Measurements from ENCODE around the gene SHOX. TPM values are rescaled to one million over a fixed set of nuclear protein-coding genes. Genes with fewer than 3 reads are reported as not detected.

SHOX gene
- total and polyA plus RNA-seq, 10 of the 15 experiments (the other 5 are each of a cell fraction or from before 2014, with no cell fraction given): 0.42 TPM; not detected in 9

- TF ChIP-seq, protein P1, sequence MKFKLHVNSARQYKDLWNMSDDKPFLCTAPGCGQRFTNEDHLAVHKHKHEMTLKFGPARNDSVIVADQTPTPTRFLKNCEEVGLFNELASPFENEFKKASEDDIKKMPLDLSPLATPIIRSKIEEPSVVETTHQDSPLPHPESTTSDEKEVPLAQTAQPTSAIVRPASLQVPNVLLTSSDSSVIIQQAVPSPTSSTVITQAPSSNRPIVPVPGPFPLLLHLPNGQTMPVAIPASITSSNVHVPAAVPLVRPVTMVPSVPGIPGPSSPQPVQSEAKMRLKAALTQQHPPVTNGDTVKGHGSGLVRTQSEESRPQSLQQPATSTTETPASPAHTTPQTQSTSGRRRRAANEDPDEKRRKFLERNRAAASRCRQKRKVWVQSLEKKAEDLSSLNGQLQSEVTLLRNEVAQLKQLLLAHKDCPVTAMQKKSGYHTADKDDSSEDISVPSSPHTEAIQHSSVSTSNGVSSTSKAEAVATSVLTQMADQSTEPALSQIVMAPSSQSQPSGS (IDR thresholded peaks at IDR 0.05; ENCODE audit: low read length): no peak
- TF ChIP-seq HDAC6 (IDR thresholded peaks at IDR 0.05; ENCODE audit: unreplicated experiment) (no peak), EED (IDR thresholded peaks at IDR 0.05; ENCODE audit: low read depth) (no peak), NFIC (IDR thresholded peaks at IDR 0.05; ENCODE audit: low read depth, low read length) (no peak), RAD21 (IDR thresholded peaks at IDR 0.05; ENCODE audit: insufficient read depth, low read depth, low read length) (no peak), CREB1 (IDR thresholded peaks at IDR 0.05; ENCODE audit: low read depth) (no peak), MYB (IDR thresholded peaks at IDR 0.05; ENCODE audit: borderline replicate concordance, low read depth, low read length) (no peak)
Measured at GRCh38 chrX:626745-627509, 3.7 kb upstream of the SHOX start (continued).

DNA sequence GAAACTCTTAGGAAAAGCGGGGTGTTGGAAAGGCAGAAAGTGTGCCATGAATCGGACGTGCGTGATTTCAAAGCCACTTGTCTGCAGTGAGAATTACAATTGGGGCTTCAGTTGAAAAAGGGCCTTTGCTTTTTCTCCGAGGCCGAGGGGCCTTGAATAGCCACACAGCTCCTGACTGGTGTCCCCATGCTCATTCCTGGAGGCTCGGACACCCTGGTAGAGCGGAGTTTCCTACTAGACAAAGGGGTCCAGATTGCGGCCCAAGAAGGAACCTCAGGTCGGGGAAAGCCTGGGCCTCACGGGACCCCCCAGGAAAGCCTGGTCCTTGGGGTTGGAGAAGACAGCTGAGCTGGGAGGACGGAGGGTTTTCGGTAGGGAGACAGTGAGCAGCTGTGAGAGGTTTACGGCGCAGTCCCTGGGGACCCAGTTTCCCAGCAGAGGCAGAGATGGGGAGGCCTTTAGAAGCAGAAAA lies 3.0 kb upstream of the SHOX start:
- H3K9ac ChIP-seq (ENCODE audit: control insufficient read depth, insufficient read depth, low read length): no peak overlapping the region
- H3K4me1 ChIP-seq (ENCODE audit: control insufficient read depth, insufficient read depth, low read length): no peaks in the 10 kb centered on the region
- FAIRE-seq (no peak), ATAC-seq (peak; percentile 29; the same call in 1 of the 3 replicates), DNase-seq (ENCODE audit: low read depth, low spot score) (no peak)
- no peak overlapping the region for H2AFZ ChIP-seq (ENCODE audit: control insufficient read depth, low read depth, low read length)
- no peaks in the 10 kb centered on the region for H3K27me3 ChIP-seq (replicated peaks in 1 of 2; ENCODE audit: control insufficient read depth in 2 of 2, insufficient read depth in 2 of 2, low read length in 1 of 2)
- H3K79me2 ChIP-seq (ENCODE audit: control insufficient read depth, insufficient read depth, low read length): no peaks in the 10 kb centered on the region
- no peaks in the 10 kb centered on the region for H3K36me3 ChIP-seq (ENCODE audit: control insufficient read depth in 2 of 2, insufficient read depth in 2 of 2, low read length in 1 of 2)
- no peak overlapping the region for H3K27ac ChIP-seq (ENCODE audit: control insufficient read depth, insufficient read depth)
- no peak overlapping the region for H3K4me2 ChIP-seq (ENCODE audit: control insufficient read depth, insufficient read depth)
- intact Hi-C loops (cut with micrococcal nuclease; ENCODE audit: unreplicated experiment) (no loop called here), in situ Hi-C loops (cut with MboI) (no loop called here)
- H3K4me3 ChIP-seq: no peak overlapping the region
- TF ChIP-seq POU2F2 (IDR thresholded peaks at IDR 0.05; ENCODE audit: borderline replicate concordance, low read depth, low read length) (no peak), MEF2B (IDR thresholded peaks at IDR 0.05; ENCODE audit: partially characterized antibody, poor library complexity, severe bottlenecking) (peak; percentile 18)
- no TSS peak for BruUV-seq (replicated peaks)
- no peaks in the 10 kb centered on the region for H4K20me1 ChIP-seq (ENCODE audit: control insufficient read depth, insufficient read depth)
- POLR2A ChIA-PET: no interaction called here
- SMC1A ChIA-PET (ENCODE audit: uncharacterized antibody, unreplicated experiment): no interaction called here
- no peaks in the 10 kb centered on the region; the same call in 2 of the 3 replicates for H3K9me3 ChIP-seq (replicated peaks; ENCODE audit: control insufficient read depth, insufficient read depth, low read length)
- CTCF ChIA-PET: no interaction called here
- RAD21 ChIA-PET (ENCODE audit: unreplicated experiment): no interaction called here
- WGBS (ENCODE audit: insufficient coverage, insufficient replicate concordance, low lambda C conversion rate, missing lambda C conversion rate): 18% methylated on average over 15 of the region's 15 CpGs

Measured in GM12878 (cell line).